Activated CD4-positive, alpha-beta T cell treated with anti-CD3 and anti-CD28 coated beads for 24 hours (primary cell): ENCODE data around the gene RNF121.

Experiments
- DNase-seq, 2 donors: peaks; one replicate each; pipeline ENCODE4 v3.0.0-alpha.2; 2020; ENCODE audit warnings: low read depth in 2 of 2

The RNF121 gene

GRCh38 chr11:71934213-71934612 is 5.4 kb downstream of the RNF121 start:
- no peak for DNase-seq

DNA sequence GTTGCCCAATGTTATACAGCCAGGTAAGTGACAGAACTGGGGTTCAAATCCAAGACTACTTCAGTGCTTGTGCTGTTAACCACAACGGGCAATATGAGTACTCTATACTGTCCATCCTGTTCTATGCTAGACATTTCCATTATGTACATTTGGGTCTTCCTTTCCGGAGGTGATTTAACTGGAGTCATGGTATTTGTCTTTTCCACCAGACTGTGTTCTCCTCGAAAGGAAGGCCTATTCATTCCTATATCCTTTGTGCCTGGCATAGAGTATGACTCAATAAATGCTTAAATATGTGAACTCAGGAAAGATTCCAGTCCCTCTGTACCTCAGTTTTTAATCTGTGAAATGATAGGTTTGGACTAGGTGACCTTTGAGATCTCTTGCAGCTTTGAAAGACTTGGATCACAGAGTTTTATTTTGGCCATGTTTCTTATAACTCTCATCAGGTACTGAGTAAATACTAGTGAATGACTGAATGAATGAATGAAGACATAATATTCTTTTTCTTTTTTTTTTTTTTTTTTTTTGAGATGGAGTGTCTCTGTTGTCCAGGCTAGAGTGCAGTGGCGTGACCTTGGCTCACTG is 6.6 kb downstream of the RNF121 start:
- no peak for DNase-seq

- DNase-seq: no peak
Measured at GRCh38 chr11:71936825-71937224, 8.0 kb downstream of the RNF121 start.

GRCh38 chr11:71937826-71938225 is 9.0 kb downstream of the RNF121 start:
- no peak for DNase-seq

- DNase-seq: no peak
Measured at GRCh38 chr11:71940561-71941219, 11.8 kb downstream of the RNF121 start.

DNA sequence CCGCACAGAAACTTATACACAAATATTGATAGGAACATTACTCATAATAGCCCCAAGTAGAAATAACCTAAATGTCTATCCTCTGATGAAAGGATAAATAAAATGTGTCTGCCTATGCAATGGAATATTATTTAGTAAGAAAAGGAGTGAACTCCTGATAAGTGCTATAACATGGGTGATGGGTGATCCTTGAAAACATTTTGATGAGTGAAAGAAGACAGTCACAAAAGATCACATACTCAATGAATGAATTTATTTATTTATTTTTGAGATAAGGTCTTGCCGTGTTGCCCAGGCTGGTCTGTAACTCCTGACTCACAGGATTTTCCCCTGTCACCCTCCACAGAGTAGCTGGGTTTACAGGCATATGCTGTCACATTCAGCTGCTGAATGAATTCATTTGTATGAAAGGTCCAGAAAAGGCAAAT is 17.3 kb downstream of the RNF121 start:
- DNase-seq: no peak

- DNase-seq: no peak
Measured at GRCh38 chr11:71947498-71947897, 18.7 kb downstream of the RNF121 start.

GRCh38 chr11:71948314-71949027 is 19.6 kb downstream of the RNF121 start:
- DNase-seq: no peak

- no peak for DNase-seq
Measured at GRCh38 chr11:71949034-71949433, 20.2 kb downstream of the RNF121 start.

GRCh38 chr11:71951741-71952310 is 23.0 kb downstream of the RNF121 start:
- DNase-seq: no peak

GRCh38 chr11:71955898-71956456 is 27.1 kb downstream of the RNF121 start:
- no peak for DNase-seq

- DNase-seq: no peak
Measured at GRCh38 chr11:71962428-71963038, 33.7 kb downstream of the RNF121 start.

DNA sequence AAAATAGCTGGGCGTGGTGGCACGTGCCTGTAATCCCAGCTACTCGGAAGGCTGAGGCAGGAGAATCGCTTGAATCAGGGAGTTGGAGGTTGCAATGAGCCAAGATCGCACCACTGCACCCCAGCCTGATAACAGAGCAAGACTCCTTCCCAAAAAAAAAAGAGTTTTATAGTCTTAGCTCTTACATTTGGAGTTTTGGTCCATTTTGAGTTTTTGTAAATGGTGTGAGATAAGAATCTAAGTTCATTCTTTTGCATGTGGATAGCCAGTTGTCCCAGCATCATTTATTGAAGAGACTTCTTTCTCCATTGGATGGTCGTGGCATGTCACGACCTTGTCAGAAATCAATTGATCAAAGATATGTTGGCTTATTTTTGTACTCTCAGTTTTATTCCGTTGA is 34.6 kb downstream of the RNF121 start:
- DNase-seq: no peak

DNA sequence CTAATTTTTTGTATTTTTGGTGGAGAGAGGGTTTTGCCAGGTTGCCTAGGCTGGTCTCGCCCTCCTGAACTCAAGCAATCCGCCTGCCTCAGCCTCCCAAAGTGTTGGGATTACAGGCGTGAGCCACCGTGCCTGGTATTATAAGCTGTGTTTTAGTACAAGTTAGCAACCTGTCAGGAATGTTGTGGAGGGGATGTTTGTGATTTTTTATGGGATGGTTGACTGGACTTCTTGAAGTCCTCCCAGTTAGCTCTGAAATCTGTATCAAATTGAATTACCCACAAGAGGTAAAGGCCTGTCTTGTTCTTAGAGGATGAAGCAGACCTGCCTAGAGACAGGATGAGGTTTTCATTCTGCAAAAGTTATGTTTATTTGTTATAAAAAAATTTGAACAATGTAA is 35.8 kb downstream of the RNF121 start:
- DNase-seq: no peak

DNA sequence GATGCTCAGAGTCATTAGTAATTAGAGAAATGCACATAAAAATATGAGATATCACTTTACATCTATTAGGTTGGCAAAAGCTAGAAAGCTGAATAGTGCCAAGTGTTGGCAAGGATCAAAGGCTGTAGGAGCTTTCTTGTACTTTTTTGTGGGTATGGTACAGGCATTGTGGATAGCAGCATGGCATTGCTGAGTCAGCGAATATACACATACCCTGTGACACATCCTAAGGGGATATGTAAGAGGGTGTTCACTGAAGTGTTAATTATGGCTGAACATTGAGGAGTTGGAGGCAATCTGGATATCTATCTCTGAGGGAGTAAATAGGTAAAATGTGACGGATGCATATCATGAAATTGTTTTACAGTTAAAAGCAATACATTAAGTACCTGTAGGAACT is 42.8 kb downstream of the RNF121 start:
- DNase-seq: no peak

GRCh38 chr11:71976551-71976950 is 47.7 kb downstream of the RNF121 start:
- DNase-seq: no peak

DNA sequence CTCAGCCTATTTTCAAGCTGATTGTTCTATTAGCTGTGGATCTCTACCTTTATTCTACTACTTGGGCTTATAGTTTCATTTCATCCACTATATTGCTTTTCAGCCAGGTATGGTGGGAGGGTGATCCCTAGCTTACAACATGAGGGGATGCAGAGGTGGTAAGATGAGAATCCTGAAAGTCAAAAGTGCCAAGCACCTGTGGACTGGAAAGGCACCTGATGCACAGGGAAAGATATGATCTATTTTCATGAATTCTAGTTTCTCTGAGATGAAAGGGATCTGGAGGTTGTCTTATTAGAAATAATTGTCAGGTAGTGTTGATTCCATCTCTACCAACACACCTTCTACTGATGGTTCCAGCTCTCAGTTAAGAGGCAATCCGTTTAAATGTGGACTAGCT is 48.2 kb downstream of the RNF121 start:
- DNase-seq: no peak

DNA sequence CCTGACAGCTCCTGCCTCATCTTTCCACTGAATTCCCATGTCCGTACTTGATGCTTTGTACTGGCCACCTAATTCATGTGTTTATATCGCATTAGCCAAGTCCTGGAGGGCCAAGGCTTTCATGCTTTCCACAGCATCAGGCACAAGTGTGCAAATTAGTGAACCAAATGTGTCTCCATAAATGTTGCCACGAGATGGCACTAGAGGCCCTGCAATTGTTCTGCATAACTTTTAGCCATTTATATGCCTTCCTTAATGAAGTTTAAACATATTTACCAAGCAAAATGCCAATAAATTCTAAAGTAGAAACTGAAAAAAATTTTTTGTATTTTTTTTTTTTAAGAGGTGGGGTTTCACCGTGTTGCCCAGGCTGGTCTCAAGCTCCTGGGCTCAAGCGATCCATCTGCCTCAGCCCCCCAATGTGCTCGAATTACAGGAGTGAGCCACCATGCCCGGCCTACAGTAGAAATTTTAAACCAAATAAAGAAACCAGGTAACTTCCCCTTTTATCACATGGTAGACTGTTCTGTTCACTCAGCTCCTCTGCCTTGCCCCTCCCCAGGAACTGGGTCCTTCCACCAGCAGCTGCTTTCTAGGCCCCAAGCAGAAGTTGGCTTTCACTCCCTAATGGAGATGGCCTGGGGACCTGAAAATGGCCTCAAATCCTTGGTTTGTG is 49.0 kb downstream of the RNF121 start:
- peak; percentile 32 to 33 for DNase-seq

DNA sequence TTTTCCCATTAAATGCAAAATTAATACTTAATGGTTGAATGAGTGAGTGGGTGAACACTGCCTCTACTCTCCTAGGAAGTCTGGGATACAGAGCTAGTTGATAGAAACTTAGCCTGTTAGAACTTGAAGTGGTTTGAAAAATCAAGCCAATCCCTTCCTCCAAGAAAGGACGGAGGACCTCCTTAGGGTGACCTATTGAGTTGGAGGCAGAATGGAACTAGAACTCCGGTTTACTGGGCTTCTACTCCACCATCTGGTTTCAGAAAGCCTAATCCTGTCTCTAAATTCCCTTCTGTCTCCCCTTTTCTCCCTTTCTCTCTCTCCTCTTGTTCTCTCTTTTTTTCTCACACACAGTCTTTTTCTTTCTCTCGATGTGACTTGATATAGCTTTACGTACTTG is 50.2 kb downstream of the RNF121 start:
- DNase-seq: no peak

GRCh38 chr11:71979602-71980001 is 50.8 kb downstream of the RNF121 start:
- no peak for DNase-seq

DNA sequence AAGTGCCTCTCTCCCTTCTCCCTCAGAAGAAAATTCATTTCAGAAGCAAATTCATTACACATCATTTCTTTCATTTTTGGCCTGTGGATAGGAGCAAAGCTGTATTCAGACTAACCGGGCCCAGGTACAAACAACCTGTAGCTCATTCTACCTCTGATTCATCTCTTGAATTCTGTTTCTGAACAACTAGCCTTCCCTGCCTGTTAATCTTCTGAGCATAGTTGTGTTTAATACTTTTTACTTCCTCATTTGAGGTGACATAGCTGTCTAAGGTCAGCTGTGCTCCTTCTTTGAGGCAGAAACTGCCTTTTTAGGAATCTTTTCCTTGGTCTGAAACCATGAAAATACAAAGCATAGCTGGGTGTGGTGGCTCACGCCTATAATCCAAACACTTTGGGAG is 57.3 kb downstream of the RNF121 start:
- DNase-seq: no peak

- DNase-seq: no peak
Measured at GRCh38 chr11:71987521-71987920, 58.7 kb downstream of the RNF121 start.
